GM21526 (cell line): ENCODE data around the gene RETREG1.
"Not testable (repeated sequence)": the region's sequence is repeated elsewhere in the genome, so short reads cannot be mapped to it uniquely, and the experiment has no call there.

Source experiments
- ATAC-seq: cut with Tn5 transposase; IDR thresholded peaks from one replicate; pipeline ENCODE4 v1.9.1; 2021; ENCODE audit warnings: moderate library complexity; ENCODE audit not compliant: unreplicated experiment, low FRiP score

Gene RETREG1

DNA sequence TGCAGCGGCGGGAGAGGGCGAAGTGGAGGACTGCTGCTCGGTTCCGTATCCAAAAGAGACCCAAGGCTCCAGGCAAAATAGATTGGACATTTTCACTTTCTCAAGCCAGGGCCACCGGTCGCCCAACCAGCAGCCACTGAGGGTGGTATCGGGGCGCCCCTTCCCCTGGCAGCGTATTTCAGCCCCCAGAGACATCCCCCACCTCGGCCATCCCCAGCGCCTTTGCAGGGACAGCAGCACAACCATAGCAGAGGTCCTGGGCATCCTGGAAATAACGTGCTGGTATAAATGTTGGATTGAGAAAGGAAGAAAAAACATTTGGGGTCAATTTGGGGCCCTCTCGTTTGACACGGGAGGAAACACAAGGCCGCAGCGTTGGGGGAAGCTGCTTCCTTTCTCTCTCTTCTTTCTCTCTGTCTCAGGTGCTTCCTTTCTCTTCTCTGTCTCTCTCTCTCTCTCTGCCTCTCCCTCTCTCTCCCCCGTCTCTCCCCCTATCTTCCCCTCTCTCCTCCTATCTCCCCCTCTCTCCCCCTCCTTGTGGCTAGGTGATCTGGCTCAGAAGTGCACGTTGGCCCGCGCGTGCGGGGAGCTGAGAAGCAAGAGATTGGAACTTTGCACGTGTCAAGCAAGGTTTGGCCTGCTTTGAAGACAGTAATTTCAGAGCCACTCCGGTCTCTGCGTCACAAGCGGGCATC lies 624 bp upstream of the RETREG1 start:
- ATAC-seq: no peak

DNA sequence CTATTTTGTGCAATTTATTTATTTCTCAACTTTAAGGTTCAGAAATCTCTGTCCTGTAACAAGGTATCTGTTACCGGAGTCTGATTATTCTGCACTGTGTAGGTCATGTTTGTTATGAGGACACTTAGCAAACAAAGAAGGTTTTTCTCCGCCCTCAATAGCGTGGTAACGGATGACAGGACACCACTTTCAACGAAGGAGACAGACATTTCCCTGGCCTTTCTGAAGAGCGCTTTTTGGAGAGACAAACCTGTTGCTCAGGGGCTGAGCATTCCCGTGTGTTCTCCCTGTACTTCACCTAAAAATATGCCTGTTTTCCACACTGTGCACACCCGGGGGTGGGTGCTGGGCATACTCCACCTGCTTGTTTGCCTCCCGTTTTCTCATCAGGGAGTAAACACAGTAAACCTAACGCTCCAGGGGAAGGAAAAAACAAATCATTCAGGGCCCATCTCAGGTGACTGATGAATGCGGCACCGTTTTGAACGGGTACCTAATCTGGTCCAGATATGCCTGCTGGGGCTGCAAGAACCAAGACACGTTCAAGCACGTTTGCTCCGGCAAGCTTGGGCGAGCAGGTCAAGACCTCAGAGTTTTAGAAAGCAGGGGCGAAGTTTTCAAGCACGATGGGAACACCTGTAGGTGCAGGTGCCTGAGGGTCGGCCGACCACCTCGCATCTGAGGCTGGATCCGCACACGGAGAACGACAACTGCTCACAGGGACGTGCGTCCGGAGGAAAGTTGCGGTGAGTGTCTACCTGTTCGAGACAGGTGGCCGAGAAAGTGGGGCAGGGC lies 859 bp downstream of the RETREG1 start:
- ATAC-seq: peak; percentile 6

DNA sequence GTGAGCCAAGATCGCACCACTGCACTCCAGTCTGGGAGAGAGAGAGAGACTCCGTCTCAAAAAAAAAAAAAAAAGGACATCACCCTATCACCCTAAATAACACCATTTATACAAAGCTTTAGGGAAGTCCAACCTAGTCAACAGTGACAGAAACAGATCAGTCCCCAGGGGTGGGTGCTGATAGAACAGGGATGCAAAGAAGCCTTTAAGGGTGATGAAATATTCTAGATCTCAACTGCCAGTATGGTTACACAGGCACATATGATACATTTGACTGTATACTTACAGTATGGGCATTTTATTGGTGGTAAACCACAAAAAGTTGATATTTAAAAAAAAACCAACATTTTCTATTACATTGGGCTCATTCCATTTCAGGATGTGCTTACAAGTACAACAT lies 4.8 kb downstream of the RETREG1 start:
- no peak for ATAC-seq

DNA sequence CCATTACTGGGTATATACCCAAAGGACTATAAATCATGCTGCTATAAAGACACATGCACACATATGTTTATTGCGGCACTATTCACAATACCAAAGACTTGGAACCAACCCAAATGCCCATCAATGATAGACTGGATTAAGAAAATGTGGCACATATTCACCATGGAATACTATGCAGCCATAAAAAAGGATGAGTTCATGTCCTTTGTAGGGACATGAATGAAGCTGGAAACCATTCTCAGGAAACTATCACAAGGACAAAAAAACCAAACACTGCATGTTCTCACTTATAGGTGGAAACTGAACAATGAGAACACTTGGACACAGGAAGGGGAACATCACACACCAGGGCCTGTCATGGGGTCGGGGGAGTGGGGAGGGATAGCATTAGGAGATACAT lies 5.9 kb downstream of the RETREG1 start:
- ATAC-seq: not testable (repeated sequence)

DNA sequence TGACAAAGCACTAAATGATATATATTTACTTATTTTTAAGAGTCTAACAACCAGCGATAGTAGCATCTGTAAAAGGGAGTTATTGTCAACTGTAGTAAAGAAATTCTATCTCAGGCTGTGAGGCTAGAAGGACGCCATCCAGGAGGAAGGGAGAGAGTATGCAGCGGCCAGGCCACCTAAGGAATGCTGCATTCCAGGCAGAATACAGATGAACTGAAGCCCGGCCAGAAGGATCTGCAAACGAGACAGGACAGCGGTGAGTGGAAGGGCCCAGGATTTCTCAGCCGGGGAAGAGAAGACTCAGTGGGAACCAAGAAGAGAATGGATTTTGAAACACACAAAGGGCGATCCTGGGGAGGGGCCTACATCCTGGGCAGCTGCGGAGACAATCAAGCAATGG lies 7.4 kb downstream of the RETREG1 start:
- no peak for ATAC-seq

DNA sequence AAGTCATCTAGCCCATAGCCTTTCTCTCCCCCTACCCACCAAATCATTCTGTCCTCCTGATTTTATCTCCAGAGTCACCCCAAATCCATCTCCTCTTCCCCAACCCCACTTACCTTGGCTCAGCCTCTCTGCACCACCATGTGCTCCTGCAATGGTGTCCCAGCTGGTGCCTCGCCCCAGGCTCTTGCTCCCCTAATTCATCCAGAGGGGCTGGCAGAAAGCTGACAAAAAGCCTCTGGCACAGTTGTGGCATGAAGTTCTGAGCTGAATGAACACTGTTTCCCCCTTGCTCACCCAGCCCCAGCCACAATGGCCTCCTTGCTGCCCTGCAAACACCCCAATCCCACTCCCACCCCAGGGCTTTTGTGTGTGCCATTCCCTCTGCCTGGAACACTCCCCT lies 10.2 kb downstream of the RETREG1 start:
- no peak for ATAC-seq

DNA sequence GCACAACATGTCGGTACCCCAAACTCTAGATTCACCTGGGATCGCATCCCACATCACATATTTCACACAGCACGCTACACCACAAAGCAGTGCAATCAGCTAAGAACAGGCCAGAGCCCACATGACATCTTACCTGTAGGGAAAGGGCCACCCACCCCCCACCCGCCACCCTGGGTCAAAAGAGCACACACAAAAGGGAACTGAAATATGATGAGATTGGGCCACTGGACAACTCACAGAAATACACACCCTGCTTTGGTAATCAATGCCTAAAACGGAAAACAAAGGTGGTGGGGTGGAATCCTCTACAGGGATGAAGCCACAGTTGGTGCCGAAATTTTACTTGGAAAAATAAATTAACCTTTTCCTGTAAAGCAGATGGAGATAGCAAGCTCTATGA lies 13.1 kb downstream of the RETREG1 start:
- no peak for ATAC-seq

DNA sequence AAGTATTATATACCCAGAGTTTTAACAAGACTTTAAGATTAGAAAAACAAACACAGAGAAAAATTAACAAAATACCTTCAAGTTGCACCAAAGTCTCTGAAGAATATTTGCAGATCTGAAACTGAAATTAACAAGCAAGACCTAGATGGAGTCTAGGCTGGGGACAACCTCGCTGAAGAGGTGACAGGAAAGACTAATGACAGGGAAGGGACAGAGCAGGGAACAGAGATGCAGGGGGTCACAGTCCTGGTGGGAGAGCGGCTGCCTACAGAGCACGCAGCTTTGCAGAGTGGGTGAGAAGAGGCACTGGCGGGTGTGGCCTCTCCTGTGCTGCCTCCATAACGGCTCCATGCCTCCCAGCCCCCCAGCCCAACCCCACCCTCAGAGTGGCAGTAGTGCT lies 13.5 kb downstream of the RETREG1 start:
- ATAC-seq: no peak

DNA sequence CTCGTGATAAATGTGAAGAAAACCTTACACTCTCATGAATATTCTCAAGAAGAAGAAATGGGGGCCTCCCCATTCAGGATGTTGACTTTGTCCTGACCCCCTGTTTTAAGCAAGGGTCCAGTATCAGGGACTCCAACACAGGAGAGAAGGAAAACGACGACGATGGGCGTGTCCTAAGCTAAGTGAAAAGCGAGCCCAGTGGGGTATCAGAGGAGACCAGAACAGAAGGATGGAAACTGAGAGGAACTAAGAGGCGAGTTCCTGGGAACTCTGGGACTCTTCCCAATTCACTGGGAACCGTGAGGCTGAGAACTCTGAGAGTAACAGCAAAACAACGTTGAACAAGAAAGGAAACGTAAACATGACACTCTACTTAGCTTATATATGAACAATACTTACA lies 14.6 kb downstream of the RETREG1 start:
- no peak for ATAC-seq

DNA sequence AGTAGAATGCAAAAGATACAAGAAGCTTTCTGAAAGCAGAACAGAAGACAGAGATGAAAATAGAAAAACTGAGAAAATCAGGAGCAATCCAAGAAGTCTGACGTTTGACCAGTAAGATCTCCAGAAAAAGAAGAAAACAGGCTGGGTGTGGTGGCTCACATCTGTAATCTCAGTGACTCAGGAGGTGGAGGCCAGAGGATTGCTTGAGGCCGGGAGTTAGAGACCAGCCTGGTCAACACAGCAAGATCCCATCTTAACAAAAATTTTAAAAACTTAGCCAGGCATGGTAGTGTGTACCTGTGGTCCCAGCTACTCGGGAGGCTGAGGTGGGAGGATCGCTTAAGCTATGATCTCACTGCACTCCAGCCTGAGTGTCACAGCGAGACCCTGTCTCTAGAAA lies 15.9 kb downstream of the RETREG1 start:
- no peak for ATAC-seq

DNA sequence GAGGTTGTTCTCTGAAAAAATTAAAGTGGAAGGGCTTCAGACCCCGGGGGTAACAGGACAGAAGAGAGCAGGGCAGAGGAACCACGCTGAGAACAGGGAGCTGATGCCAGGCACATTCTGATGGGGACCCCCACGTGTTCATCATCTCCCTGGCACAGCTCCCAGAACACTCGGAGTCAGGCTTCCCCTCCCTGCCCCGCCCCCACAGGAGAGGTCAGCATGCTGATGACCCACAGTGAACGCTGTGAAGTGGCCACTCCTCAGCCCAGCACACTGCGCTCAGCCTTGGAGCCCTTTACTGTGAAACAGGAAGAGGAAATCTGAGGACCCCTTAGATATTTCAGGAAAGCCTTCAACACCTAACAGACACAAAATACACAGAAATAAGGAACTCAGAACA lies 16.4 kb downstream of the RETREG1 start:
- no peak for ATAC-seq

DNA sequence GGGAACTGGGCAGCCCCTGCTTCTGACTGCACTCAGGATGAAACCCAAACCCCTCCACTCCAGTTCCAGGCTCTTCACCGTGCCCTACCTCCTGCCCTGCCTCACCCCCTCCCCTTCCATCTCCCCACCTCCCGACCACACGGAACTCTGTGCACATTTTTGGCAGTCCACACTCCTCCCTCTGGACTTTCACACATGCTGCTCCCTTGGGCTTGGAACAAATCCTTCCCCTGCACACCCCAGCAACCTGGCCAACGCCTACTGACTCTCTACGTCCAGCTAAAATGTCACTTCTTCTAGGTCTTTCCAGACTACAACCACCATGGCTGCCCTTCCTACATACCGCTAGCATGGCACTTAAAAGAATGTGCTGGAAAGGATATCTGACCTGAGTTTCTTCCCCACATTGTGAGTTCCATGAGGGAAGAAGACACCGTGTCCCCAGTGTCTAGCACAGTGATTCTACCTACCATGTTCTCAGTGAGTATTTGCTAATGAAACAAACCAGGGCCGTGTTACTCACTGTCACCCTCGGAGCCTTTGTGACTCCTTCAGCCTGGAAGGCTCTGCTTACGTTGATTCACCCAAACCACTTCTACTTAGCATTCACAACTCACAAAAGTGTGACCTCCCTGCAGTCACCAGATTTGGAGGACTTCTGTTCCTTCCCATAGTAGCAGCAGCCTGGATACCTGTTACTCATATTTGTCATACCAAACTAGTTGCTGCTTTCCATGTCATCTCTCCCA lies 18.7 kb downstream of the RETREG1 start:
- no peak for ATAC-seq

DNA sequence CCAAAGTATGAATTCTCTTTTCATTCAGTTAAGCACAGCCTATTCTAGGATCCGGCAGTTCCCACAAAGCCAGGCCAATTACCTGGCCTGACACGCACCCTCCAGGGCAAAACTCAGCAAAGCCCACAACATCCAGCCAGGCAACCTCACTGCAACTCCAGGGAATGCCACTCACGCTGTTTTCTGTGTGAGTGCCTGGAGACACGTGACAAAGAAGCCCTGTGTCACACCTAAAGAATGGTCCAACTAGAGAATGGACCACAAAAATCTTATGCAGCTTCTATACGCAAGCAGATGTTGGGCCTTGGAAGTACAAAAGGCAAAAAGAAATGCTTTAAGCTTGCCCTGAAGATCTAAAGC lies 20.2 kb downstream of the RETREG1 start:
- no peak for ATAC-seq

DNA sequence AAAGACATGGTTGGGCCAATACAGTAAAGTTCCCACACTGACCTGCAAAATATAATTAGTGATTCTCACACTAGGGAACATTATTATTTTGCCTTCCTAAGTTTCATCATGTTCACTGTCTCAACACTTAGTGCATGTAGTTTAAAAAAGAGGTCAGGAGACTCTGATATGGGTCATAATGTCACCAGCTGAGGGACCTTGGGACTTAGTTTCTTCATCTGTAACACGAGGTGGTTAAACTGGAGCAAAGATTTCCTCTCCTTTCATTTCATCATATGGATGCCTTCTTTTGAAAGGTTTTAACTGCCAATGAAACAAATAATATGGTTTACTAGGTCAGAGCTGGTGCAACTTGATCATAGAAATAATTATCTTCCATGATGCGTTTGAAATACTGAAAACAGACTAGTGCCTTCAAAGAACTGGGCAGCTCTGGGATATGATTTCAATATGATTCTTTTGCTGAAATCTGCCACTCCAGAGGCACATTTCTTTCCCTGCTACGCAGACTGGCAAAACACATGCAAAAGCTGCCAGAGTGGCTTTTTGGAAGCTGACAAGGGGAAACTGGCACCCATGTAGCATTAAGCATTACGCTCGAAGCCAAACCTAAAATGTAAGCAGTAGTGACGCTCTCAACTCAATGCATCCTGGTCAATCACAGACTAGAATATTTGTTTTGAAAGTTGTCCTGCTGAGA lies 20.8 kb downstream of the RETREG1 start:
- no peak for ATAC-seq

DNA sequence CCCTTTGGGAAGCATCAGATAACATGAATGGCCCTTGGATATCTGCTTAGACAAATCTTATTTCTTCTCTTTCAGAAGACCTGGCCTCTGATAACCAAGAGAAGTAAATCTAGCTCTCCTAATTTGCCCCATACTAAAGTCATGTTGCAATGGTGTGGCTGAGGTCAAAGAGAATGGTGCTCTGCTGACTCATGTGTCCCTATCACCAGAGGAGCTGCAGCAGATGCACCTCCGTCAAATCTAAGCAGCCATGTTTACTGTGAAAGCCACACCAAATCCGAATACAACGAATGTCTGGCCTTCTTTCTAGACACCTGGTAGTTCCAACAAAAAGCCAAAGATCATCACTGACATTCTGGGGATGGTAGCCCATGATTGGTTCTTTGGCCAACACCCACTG lies 23.2 kb downstream of the RETREG1 start:
- no peak for ATAC-seq

DNA sequence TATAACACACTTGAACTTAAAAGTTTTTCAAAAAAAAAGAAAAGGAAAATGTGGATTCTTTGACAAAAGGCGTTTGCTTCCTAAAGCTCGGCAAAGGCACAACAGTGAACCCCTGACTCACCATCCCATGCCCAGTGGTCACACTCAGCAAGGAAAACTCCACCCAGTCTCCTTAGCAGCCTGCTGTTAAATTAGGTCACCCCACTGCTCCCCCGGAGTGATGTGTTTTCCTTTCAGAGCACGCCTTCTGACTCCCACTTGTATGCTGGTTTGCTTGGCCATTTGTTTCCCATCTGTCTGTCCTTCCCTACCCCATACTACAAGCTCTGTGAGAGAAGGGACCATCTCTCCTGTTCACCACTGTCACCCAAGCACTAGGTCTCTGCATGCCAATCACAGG lies 23.8 kb downstream of the RETREG1 start:
- no peak for ATAC-seq

DNA sequence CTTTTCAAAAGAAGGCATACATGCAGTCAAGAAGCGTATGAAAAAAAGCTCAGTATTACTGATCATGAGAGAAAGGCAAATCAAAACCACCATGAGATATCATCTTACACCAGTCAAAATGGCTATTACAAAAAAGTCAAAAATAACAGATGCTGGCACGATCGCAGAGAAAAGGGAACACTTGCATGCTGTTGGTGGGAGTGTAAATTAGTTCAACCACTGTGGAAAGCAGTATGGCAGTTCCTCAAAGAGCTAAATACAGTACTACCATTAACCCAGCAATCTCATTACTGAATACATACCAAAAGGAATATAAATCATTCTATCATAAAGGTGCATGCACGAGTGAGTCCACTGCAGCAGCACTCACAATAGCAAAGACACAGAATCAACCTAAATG lies 24.5 kb downstream of the RETREG1 start:
- no peak for ATAC-seq

DNA sequence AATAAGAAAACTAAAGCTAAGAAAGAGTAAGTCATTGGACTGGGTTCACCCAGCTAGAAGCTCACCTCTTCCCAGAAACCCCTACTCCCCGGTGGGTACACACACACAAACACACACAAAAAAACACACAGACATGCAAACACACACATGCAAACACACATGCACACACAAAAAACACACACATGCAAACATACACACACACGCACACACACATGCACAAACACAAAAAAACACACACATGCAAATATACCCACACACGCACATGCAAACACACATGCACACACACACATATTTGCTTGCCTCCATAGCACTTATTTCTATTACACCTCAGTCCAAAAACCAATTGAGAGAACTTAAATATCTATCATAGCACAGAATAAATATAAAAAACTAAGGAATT lies 26.1 kb downstream of the RETREG1 start:
- no peak for ATAC-seq

DNA sequence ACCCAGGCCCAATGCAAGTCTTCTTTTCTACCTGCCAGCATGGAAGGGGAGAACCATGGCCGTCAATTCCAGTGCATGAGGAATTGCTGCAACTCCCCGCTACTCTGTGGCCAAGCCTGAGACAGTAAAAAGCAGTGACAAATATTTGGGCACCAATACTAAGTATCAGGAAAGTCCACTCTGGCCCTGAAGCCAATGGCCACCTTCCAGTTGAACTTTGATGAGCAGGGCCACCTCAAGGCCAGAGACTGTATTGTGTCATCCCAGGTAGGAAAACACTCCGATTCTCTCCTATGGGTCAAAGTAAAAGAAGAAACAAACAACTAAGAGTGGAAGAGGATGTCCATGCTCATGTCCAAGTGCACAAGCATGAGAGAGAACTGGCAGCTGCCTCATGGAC lies 27.1 kb downstream of the RETREG1 start:
- ATAC-seq: no peak

DNA sequence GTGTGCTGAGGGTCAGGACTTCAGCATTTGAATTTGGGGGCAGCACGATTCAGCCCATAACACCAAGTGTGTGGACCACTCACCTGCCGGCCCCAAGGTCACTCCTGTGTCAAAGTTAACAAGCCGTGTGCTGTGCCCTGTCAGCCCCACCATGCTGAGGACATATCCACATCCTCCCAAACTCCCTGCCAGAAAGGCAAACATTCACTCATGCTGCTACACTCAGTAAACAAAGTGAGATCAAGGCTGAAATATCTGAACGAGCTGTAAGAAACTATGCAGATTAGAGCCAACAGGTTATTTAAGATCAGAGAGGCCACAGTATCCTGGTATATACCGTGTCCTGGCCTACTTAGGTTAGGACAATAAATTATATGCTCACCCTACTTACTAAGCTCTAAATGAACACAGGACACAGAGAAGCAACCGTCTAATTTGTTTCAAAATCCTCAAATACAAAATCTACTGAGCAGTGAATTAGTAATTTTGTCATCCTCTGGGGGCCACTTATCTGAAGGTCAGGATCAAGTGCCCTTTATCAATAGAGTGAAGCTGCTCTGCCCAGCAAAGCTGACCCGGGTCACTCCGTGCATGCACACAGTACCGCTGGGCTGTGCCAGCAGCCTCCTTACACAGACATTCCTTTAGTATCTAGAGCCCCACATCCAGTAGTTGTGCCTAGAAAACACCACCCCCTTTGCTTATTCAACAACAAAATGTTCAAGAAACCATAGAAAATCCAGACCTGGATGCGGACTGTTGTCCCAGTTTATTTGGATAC lies 28.2 kb downstream of the RETREG1 start:
- ATAC-seq: no peak
